Measurements from ENCODE around the gene CBX1. TPM values are rescaled to one million over a fixed set of nuclear protein-coding genes. Genes with fewer than 3 reads are reported as not detected.

Gene CBX1
- total and polyA plus RNA-seq, 7 donors: 26.6 to 69.6 (median 34.8) TPM

DNA sequence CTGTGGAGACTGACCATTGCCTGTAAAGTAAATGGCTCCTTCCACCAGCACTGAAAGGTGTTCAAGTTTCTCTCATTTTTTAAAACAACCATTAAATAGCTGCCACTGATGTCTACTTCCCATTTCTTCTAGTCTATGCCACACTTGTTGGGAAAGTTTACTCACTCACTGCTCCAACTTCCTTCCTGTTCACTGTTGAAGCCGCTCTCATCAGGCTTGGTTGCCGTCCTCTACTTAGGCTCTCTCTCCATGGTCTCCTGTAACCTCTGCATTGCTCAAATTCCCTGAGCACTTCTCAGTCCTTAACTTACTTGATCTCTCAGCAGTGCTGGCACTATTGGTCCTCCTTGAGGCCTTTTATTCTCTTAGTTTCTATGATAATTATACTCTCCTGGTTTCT, 38.7 kb upstream of the CBX1 start:
- Histone ChIP-seq H3K4me1 (no peaks in the 10 kb centered on the region), H3K4me3 (no peak overlapping the region), H3K27ac (no peak overlapping the region), H3K27me3 (ENCODE audit: insufficient read depth in 3 of 3, low read length in 2 of 3) (peaks cover 6 to 14% (median 8%) of the 10 kb centered on the region in 3 donors), H3K9me3 (no peaks in the 10 kb centered on the region), H3K36me3 (ENCODE audit: insufficient read depth in 1 of 2, low read depth in 1 of 2) (no peaks in the 10 kb centered on the region)
- TF ChIP-seq, protein P1, sequence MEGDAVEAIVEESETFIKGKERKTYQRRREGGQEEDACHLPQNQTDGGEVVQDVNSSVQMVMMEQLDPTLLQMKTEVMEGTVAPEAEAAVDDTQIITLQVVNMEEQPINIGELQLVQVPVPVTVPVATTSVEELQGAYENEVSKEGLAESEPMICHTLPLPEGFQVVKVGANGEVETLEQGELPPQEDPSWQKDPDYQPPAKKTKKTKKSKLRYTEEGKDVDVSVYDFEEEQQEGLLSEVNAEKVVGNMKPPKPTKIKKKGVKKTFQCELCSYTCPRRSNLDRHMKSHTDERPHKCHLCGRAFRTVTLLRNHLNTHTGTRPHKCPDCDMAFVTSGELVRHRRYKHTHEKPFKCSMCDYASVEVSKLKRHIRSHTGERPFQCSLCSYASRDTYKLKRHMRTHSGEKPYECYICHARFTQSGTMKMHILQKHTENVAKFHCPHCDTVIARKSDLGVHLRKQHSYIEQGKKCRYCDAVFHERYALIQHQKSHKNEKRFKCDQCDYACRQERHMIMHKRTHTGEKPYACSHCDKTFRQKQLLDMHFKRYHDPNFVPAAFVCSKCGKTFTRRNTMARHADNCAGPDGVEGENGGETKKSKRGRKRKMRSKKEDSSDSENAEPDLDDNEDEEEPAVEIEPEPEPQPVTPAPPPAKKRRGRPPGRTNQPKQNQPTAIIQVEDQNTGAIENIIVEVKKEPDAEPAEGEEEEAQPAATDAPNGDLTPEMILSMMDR (IDR thresholded peaks at IDR 0.05): no peak
- DNase-seq (no peak), ATAC-seq (no peak)
- intact Hi-C loops (cut with DNase I): loop anchor here (10.0 kb wide), 2 partner anchors 55 to 295 kb away; partner anchors contain the start of gene SCRN2 (in 1 of the 2)
- WGBS, 3 donors: 53 to 65% (median 56%) methylated on average over 2 of the region's 2 CpGs

DNA sequence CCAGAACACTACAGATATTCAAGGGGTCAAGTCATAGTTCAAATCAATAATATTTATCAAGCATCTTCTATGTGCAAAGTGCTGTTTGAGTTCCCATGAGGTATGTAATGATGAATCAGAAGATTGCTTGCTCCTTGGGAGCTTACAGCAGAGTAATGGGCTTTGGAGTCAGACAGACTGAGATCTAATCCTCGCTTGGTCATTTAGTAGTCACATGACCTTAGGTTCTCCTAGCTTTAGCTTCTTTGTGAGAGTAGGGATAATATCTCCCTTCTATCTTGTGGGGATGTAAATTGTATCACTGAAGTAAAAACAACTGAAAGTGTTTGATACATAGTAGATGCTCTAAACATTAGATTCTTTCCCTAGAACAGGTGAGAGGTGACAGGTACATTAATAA, 36.4 kb upstream of the CBX1 start:
- 66 to 69% (median 67%) methylated on average over 1 of the region's 1 CpG for WGBS, 3 donors
- H3K27me3 ChIP-seq (ENCODE audit: insufficient read depth in 3 of 3, low read length in 2 of 3): peaks cover 0 to 4% (median 0%) of the 10 kb centered on the region in 3 donors
- H3K4me1 ChIP-seq: no peaks in the 10 kb centered on the region
- no peak for ATAC-seq
- no peak overlapping the region for H3K4me3 ChIP-seq
- DNase-seq: no peak
- H3K9me3 ChIP-seq: no peaks in the 10 kb centered on the region
- intact Hi-C loops (cut with DNase I): loop anchor here (10.0 kb wide), 2 partner anchors 53 to 293 kb away; partner anchors contain the start of gene SCRN2 (in 1 of the 2)
- TF ChIP-seq, protein P1 (IDR thresholded peaks at IDR 0.05): no peak
- no peaks in the 10 kb centered on the region for H3K36me3 ChIP-seq (ENCODE audit: insufficient read depth in 1 of 2, low read depth in 1 of 2)
- no peak overlapping the region for H3K27ac ChIP-seq

DNA sequence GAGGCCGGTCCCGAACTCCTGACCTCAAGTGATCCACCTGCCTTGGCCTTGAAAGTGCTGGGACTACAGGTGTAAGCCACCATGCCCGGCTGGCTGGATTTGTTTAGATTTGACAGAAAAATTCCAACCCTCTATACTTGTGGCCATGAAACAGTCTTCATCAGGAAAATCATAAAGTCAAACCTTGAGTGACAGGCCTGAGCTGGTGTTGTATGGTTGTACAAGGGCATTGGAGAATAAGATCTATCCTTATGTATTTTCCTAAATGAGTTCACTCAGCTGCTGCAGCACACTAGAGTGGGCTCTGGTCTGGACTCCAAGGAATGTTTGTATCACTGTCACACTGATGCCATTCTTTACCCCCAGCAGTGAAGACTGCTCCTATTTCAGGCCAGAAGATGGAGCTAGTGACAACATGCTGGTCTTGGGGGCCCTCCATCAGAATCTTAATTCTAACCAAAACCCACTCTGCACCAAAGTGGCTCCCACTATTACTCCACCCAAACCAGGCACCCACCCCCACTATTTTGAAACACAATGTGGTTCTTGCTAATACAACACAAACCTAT, 33.7 kb upstream of the CBX1 start:
- H3K27ac ChIP-seq: no peak overlapping the region
- ATAC-seq (no peak), DNase-seq (no peak)
- H3K4me3 ChIP-seq: no peak overlapping the region
- H3K36me3 ChIP-seq (ENCODE audit: insufficient read depth in 1 of 2, low read depth in 1 of 2): no peaks in the 10 kb centered on the region
- no peaks in the 10 kb centered on the region for H3K27me3 ChIP-seq (ENCODE audit: insufficient read depth in 3 of 3, low read length in 2 of 3)
- no peaks in the 10 kb centered on the region for H3K4me1 ChIP-seq
- intact Hi-C loops (cut with DNase I): loop anchor here (5.0 to 10.0 kb wide), 3 partner anchors 50 to 290 kb away; partner anchors contain the start of gene SCRN2 (in 1 of the 2)
- no peaks in the 10 kb centered on the region for H3K9me3 ChIP-seq
- WGBS, 3 donors: 85 to 90% (median 89%) methylated on average over 3 of the region's 3 CpGs
- TF ChIP-seq, protein P1 (IDR thresholded peaks at IDR 0.05): no peak

DNA sequence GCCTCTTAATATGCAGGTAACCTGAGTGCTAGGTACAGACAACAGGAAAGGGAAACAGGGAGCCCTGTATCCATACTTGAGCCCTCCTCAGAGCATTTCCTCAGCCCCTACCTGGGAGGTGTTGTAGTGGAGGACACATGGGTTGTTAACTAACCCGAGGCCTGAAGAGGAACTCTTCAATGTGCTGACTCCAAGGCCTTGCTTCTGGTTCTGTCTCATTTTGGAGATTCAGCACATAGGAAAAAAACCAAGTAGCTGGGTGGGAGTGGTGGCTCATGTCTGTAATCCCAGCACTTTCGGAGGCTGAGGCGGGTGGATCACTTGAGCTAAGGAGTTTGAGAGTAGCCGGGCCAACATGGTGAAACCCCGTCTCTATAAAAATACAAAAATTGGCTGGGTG, 31.1 kb upstream of the CBX1 start:
- Histone ChIP-seq H3K4me3 (no peak overlapping the region), H3K27me3 (ENCODE audit: insufficient read depth in 3 of 3, low read length in 2 of 3) (no peaks in the 10 kb centered on the region), H3K27ac (no peak overlapping the region), H3K36me3 (ENCODE audit: insufficient read depth in 1 of 2, low read depth in 1 of 2) (no peaks in the 10 kb centered on the region), H3K9me3 (no peaks in the 10 kb centered on the region), H3K4me1 (no peaks in the 10 kb centered on the region)
- no peak for ATAC-seq
- WGBS, 3 donors: 63 to 84% (median 75%) methylated on average over 5 of the region's 5 CpGs
- TF ChIP-seq, protein P1 (IDR thresholded peaks at IDR 0.05): no peak
- intact Hi-C loops (cut with DNase I): loop anchor here (1.0 to 10.0 kb wide), 4 partner anchors 48 to 288 kb away; partner anchors contain the start of gene SCRN2 (in 1 of the 2)
- DNase-seq: no peak

All from psoas muscle (tissue), 8 donors.